Liver (tissue), 9 donors: ENCODE measurements around the gene CHKA. TPM values are rescaled to one million over a fixed set of nuclear protein-coding genes. Genes with fewer than 3 reads are reported as not detected.

ENCODE experiments used
- DNase-seq: peaks from one replicate; pipeline ENCODE4 v3.0.0-alpha.2; 2017; ENCODE audit warnings: low spot score
- H3K27ac ChIP-seq, 2 donors: one replicate each; pipeline ENCODE4 v1.7.0; 2013; ENCODE audit warnings: inconsistent platforms in 2 of 2, low read length in 2 of 2, control low read depth in 1 of 2, low read depth in 1 of 2, mild to moderate bottlenecking in 1 of 2
- H3K27me3 ChIP-seq, 4 donors: one replicate each; pipeline versions ENCODE4 v1.6.1 to v1.7.0; 2013; ENCODE audit warnings: low read length in 3 of 4, inconsistent platforms in 1 of 4, mild to moderate bottlenecking in 1 of 4, moderate library complexity in 1 of 4; ENCODE audit not compliant: control insufficient read depth in 4 of 4, insufficient read depth in 4 of 4
- H3K36me3 ChIP-seq, 4 donors: one replicate each; pipeline versions ENCODE4 v1.6.1 to v1.7.0; 2013; ENCODE audit warnings: low read length in 3 of 4, mild to moderate bottlenecking in 3 of 4, low read depth in 1 of 4, moderate library complexity in 1 of 4; ENCODE audit not compliant: control insufficient read depth in 4 of 4, insufficient read depth in 3 of 4
- H3K4me1 ChIP-seq, 4 donors: one replicate each; pipeline versions ENCODE4 v1.6.1 to v1.7.0; 2013; ENCODE audit warnings: low read length in 3 of 4, mild to moderate bottlenecking in 3 of 4, moderate library complexity in 1 of 4; ENCODE audit not compliant: control insufficient read depth in 4 of 4, insufficient read depth in 4 of 4
- H3K4me3 ChIP-seq, 3 donors: one replicate each; pipeline versions ENCODE4 v1.6.1 to v1.7.0; 2013; ENCODE audit warnings: low read length in 3 of 3, control low read depth in 1 of 3, low read depth in 1 of 3, mild to moderate bottlenecking in 1 of 3
- H3K9ac ChIP-seq, 2 donors: one replicate each; pipeline ENCODE4 v1.7.0; 2013; ENCODE audit warnings: low read length in 2 of 2, mild to moderate bottlenecking in 2 of 2, moderate library complexity in 2 of 2, control low read depth in 1 of 2, low read depth in 1 of 2
- H3K9me3 ChIP-seq, 4 donors: one replicate each; pipeline versions ENCODE4 v1.6.1 to v1.7.0; 2013; ENCODE audit warnings: low read length in 3 of 4; ENCODE audit not compliant: control insufficient read depth in 4 of 4
- EGR1 ChIP-seq, 2 donors: IDR thresholded peaks; 2 replicates each; pipeline ENCODE4 v1.6.1; 2016 to 2018; ENCODE audit warnings: antibody characterized with exemption in 2 of 2, low read depth in 2 of 2
- FOXA1 ChIP-seq: IDR thresholded peaks from 2 replicates; pipeline ENCODE4 v1.6.1; 2016; ENCODE audit warnings: antibody characterized with exemption
- FOXA2 ChIP-seq: IDR thresholded peaks from 2 replicates; pipeline ENCODE4 v1.6.1; 2016; ENCODE audit warnings: antibody characterized with exemption
- GABPA ChIP-seq, 2 donors: IDR thresholded peaks in 1 of 2; conservative IDR thresholded peaks in 1 of 2; 2 replicates each; pipeline ENCODE4 v1.6.1; 2016; ENCODE audit warnings: antibody characterized with exemption in 2 of 2, mild to moderate bottlenecking in 1 of 2, moderate library complexity in 1 of 2
- HNF4A ChIP-seq, 2 donors: conservative IDR thresholded peaks; 2 replicates each; pipeline ENCODE4 v1.6.1; 2016; ENCODE audit warnings: antibody characterized with exemption in 2 of 2, mild to moderate bottlenecking in 2 of 2
- HNF4G ChIP-seq: IDR thresholded peaks from 2 replicates; pipeline ENCODE4 v1.6.1; 2016; ENCODE audit warnings: antibody characterized with exemption
- JUND ChIP-seq, 2 donors: IDR thresholded peaks; 2 replicates each; pipeline ENCODE4 v1.6.1; 2016; ENCODE audit warnings: antibody characterized with exemption in 2 of 2
- RAD21 ChIP-seq, 2 donors: IDR thresholded peaks; 2 replicates each; pipeline ENCODE4 v1.6.1; 2016; ENCODE audit warnings: antibody characterized with exemption in 2 of 2, mild to moderate bottlenecking in 2 of 2
- TAF1 ChIP-seq: conservative IDR thresholded peaks from 2 replicates; pipeline ENCODE4 v1.6.1; 2016; ENCODE audit warnings: antibody characterized with exemption, mild to moderate bottlenecking
- YY1 ChIP-seq: IDR thresholded peaks from 2 replicates; pipeline ENCODE4 v1.6.1; 2016; ENCODE audit warnings: antibody characterized with exemption, mild to moderate bottlenecking
- WGBS: extraction: QIAGEN DNeasy Blood & Tissue Kit; methylation state at CpG from one replicate; pipeline ENCODE4 v1.1.7; 2013; 5-methylcytosine and 5-hydroxymethylcytosine counted together
- polyA plus RNA-seq, 2 donors: library from polyadenylated mRNA; stranded (reverse) in 1 of 2; unstranded in 1 of 2; fragments of 200-250 nt in 1 of 2; fragments of >200 nt in 1 of 2; fragmentation: Nextera tagmentation in 1 of 2; extraction: Ambion mirVana in 1 of 2; gene quantifications; one replicate each; pipeline versions ENCODE4 v1.2.1 to v1.2.3, GENCODE V29; 2013 to 2015
- total RNA-seq, 2 donors: library from RNA; depleted of rRNA; stranded (reverse); fragments of >200 nt; gene quantifications; one replicate each; pipeline ENCODE4 v1.2.3, GENCODE V29; 2014
- TF ChIP-seq, protein P1 (sequence below): IDR thresholded peaks from 2 replicates; pipeline ENCODE4 v1.6.1; 2016; ENCODE audit warnings: antibody characterized with exemption, mild to moderate bottlenecking
- TF ChIP-seq, protein P2 (sequence below): IDR thresholded peaks from 2 replicates; pipeline ENCODE4 v1.6.1; 2016; ENCODE audit warnings: antibody characterized with exemption
- TF ChIP-seq, protein P3 (sequence below): IDR thresholded peaks from 2 replicates; pipeline ENCODE4 v1.6.1; 2016; ENCODE audit warnings: antibody characterized with exemption
- TF ChIP-seq, protein P4 (sequence below): fragments of 150-350 bp; IDR thresholded peaks from 2 replicates; pipeline ENCODE4 v1.5.1; 2017; ENCODE audit warnings: improper control_type of control experiment, low read depth, low read length; ENCODE audit not compliant: missing input control
- TF ChIP-seq, protein P5 (sequence below): IDR thresholded peaks from 2 replicates; pipeline ENCODE4 v1.6.1; 2016; ENCODE audit warnings: antibody characterized with exemption
- donor health status: healthy.
- donor health status: healthy.
- donor health status: healthy.
- donor health status: healthy.
- donor health status: healthy.

Gene CHKA
- total and polyA plus RNA-seq, 4 donors, result 11.4 to 41.9 (median 17.3) TPM

DNA sequence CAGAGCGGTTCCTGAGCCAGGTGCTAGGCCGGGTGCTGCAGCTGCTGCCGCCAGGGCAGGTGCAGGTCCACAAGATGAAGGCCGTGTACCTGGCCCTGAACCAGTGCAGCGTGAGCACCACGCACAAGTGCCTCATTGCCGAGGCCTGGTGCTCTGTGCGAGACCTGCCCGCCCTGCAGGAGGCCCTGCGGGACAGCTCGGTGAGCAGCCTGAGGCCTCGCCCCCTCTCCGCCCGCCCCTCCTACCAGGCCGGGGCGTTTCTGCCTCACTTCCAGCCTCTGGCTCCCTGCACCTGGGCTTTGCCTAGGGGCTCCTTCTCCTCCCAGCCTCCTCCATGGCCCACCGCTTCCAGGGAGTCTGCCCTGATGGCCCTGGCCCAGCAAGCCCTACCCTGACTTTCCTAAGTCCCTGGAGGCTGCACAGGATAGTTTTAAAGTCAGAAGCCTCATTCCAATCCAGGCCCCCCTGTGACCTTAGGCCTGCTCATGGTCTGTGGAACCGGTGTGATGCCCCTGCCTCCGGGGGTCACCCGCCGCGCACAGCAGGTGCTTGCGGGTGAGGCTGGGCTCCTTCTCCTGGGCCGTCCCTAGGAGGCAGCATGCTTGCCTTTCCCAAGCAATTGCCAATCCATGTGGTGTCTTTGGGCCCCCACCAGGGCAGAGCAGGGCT lies 76.9 kb downstream of the CHKA start:
- TF ChIP-seq, protein P1, sequence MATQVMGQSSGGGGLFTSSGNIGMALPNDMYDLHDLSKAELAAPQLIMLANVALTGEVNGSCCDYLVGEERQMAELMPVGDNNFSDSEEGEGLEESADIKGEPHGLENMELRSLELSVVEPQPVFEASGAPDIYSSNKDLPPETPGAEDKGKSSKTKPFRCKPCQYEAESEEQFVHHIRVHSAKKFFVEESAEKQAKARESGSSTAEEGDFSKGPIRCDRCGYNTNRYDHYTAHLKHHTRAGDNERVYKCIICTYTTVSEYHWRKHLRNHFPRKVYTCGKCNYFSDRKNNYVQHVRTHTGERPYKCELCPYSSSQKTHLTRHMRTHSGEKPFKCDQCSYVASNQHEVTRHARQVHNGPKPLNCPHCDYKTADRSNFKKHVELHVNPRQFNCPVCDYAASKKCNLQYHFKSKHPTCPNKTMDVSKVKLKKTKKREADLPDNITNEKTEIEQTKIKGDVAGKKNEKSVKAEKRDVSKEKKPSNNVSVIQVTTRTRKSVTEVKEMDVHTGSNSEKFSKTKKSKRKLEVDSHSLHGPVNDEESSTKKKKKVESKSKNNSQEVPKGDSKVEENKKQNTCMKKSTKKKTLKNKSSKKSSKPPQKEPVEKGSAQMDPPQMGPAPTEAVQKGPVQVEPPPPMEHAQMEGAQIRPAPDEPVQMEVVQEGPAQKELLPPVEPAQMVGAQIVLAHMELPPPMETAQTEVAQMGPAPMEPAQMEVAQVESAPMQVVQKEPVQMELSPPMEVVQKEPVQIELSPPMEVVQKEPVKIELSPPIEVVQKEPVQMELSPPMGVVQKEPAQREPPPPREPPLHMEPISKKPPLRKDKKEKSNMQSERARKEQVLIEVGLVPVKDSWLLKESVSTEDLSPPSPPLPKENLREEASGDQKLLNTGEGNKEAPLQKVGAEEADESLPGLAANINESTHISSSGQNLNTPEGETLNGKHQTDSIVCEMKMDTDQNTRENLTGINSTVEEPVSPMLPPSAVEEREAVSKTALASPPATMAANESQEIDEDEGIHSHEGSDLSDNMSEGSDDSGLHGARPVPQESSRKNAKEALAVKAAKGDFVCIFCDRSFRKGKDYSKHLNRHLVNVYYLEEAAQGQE, result no peak
- TF ChIP-seq, protein P2, sequence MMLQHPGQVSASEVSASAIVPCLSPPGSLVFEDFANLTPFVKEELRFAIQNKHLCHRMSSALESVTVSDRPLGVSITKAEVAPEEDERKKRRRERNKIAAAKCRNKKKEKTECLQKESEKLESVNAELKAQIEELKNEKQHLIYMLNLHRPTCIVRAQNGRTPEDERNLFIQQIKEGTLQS, result no peak
- TF ChIP-seq, protein P3, sequence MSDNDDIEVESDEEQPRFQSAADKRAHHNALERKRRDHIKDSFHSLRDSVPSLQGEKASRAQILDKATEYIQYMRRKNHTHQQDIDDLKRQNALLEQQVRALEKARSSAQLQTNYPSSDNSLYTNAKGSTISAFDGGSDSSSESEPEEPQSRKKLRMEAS, result no peak
- TF ChIP-seq TAF1 (no peak), FOXA1 (no peak), GABPA (IDR thresholded peaks at IDR 0.05 in 1 of 2, conservative IDR thresholded peaks at IDR 0.05 in 1 of 2) (no peak), FOXA2 (no peak), RAD21 (IDR thresholded peaks at IDR 0.05) (no peak), HNF4G (no peak), EGR1 (IDR thresholded peaks at IDR 0.05; ENCODE audit: low read depth in 2 of 2) (no peak), YY1 (no peak), HNF4A (conservative IDR thresholded peaks at IDR 0.05) (no peak), JUND (IDR thresholded peaks at IDR 0.05) (no peak)
- TF ChIP-seq, protein P4, sequence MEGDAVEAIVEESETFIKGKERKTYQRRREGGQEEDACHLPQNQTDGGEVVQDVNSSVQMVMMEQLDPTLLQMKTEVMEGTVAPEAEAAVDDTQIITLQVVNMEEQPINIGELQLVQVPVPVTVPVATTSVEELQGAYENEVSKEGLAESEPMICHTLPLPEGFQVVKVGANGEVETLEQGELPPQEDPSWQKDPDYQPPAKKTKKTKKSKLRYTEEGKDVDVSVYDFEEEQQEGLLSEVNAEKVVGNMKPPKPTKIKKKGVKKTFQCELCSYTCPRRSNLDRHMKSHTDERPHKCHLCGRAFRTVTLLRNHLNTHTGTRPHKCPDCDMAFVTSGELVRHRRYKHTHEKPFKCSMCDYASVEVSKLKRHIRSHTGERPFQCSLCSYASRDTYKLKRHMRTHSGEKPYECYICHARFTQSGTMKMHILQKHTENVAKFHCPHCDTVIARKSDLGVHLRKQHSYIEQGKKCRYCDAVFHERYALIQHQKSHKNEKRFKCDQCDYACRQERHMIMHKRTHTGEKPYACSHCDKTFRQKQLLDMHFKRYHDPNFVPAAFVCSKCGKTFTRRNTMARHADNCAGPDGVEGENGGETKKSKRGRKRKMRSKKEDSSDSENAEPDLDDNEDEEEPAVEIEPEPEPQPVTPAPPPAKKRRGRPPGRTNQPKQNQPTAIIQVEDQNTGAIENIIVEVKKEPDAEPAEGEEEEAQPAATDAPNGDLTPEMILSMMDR, result no peak
- TF ChIP-seq, protein P5, sequence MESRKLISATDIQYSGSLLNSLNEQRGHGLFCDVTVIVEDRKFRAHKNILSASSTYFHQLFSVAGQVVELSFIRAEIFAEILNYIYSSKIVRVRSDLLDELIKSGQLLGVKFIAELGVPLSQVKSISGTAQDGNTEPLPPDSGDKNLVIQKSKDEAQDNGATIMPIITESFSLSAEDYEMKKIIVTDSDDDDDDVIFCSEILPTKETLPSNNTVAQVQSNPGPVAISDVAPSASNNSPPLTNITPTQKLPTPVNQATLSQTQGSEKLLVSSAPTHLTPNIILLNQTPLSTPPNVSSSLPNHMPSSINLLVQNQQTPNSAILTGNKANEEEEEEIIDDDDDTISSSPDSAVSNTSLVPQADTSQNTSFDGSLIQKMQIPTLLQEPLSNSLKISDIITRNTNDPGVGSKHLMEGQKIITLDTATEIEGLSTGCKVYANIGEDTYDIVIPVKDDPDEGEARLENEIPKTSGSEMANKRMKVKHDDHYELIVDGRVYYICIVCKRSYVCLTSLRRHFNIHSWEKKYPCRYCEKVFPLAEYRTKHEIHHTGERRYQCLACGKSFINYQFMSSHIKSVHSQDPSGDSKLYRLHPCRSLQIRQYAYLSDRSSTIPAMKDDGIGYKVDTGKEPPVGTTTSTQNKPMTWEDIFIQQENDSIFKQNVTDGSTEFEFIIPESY, result no peak
- no peaks in the 10 kb centered on the region for H3K27me3 ChIP-seq
- 90% methylated on average over 24 of the region's 24 CpGs for WGBS
- no peak for DNase-seq
- H3K4me1 ChIP-seq, result peaks cover 4 to 14% (median 7%) of the 10 kb centered on the region in 4 donors
- no peak overlapping the region for H3K27ac ChIP-seq
- no peak overlapping the region for H3K9ac ChIP-seq
- H3K36me3 ChIP-seq, result peaks cover 0 to 35% (median 8%) of the 10 kb centered on the region in 4 donors
- H3K4me3 ChIP-seq, result no peak overlapping the region
- no peaks in the 10 kb centered on the region for H3K9me3 ChIP-seq
